ENCODE data around the gene BMP5. TPM values are rescaled to one million over a fixed set of nuclear protein-coding genes. Genes with fewer than 3 reads are reported as not detected.

BMP5 gene
- total RNA-seq, 2 donors from 2014 or later = 1.6 to 6.3 TPM

DNA sequence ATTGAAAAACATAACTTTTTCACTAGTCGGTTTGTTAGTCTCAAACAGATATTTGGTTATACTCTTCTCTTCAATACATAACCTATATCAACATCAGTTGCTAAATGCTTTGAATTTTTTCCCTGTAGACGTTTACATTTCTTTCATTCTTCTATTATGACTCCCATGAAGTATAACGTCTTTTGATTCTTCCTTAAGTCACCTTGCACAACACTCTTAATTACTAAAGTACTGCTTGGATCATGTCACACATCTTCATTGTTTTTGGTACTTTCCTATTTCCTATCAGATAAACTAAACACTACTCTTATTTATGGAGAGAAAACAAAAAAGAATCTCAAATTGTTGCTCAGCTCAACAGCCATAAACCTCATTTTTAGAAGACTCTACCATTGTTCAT lies 23.0 kb upstream of the BMP5 start:
- Histone ChIP-seq H3K9me3 (no peaks in the 10 kb centered on the region), H3K27ac (no peak overlapping the region), H3K36me3 (no peaks in the 10 kb centered on the region), H3K4me3 (no peak overlapping the region), H3K4me1 (no peaks in the 10 kb centered on the region), H3K27me3 (no peaks in the 10 kb centered on the region)
- TF ChIP-seq, protein P1, sequence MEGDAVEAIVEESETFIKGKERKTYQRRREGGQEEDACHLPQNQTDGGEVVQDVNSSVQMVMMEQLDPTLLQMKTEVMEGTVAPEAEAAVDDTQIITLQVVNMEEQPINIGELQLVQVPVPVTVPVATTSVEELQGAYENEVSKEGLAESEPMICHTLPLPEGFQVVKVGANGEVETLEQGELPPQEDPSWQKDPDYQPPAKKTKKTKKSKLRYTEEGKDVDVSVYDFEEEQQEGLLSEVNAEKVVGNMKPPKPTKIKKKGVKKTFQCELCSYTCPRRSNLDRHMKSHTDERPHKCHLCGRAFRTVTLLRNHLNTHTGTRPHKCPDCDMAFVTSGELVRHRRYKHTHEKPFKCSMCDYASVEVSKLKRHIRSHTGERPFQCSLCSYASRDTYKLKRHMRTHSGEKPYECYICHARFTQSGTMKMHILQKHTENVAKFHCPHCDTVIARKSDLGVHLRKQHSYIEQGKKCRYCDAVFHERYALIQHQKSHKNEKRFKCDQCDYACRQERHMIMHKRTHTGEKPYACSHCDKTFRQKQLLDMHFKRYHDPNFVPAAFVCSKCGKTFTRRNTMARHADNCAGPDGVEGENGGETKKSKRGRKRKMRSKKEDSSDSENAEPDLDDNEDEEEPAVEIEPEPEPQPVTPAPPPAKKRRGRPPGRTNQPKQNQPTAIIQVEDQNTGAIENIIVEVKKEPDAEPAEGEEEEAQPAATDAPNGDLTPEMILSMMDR (IDR thresholded peaks at IDR 0.05) = no peak
- no peak for DNase-seq (ENCODE audit: low spot score)

- no peaks in the 10 kb centered on the region for H3K27me3 ChIP-seq
- H3K27ac ChIP-seq = no peak overlapping the region
- H3K4me3 ChIP-seq = no peak overlapping the region
- H3K36me3 ChIP-seq = no peaks in the 10 kb centered on the region
- TF ChIP-seq, protein P1 (IDR thresholded peaks at IDR 0.05) = no peak
- no peaks in the 10 kb centered on the region for H3K4me1 ChIP-seq
- H3K9me3 ChIP-seq = no peaks in the 10 kb centered on the region
- no peak for DNase-seq (ENCODE audit: low spot score)
Observed at GRCh38 chr6:55897346-55897745, 22.0 kb upstream of the BMP5 start.

- Histone ChIP-seq H3K27ac (no peak overlapping the region), H3K4me3 (no peak overlapping the region), H3K9me3 (no peaks in the 10 kb centered on the region), H3K27me3 (no peaks in the 10 kb centered on the region), H3K36me3 (no peaks in the 10 kb centered on the region), H3K4me1 (no peaks in the 10 kb centered on the region)
- TF ChIP-seq, protein P1 (IDR thresholded peaks at IDR 0.05) = no peak
- no peak for DNase-seq (ENCODE audit: low spot score)
Observed at GRCh38 chr6:55895972-55896730, 20.8 kb upstream of the BMP5 start.

DNA sequence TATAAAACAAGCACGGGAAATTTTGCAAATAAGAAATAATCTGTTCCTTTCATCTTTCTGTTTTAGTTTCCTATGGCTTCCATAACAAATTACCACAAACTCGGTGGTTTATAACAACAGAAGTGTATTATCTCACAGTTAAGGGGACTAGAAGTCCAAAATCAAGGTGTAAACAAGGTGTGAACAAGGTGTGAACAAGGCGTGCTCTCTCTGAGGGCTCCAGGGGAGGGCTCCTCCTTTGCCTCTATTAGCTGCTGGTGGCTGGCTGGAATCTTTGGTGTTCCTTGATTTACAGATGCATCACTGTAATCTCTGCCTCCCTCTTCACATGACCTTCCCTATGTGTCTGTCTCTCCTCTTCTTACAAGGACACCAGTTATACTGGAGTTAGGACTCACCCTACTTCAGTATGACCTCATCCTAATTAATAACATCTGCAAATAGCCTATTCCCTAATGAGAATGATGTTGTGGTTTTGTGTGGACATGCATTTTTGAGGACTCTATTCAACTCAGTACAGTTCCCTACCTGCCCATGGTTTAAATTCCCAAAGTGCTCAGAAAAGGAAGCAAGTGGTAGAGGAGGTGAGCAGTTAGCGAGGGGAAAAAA lies 17.5 kb upstream of the BMP5 start:
- TF ChIP-seq, protein P1 (IDR thresholded peaks at IDR 0.05) = no peak
- no peaks in the 10 kb centered on the region for H3K36me3 ChIP-seq
- no peaks in the 10 kb centered on the region for H3K27me3 ChIP-seq
- H3K4me1 ChIP-seq = no peaks in the 10 kb centered on the region
- H3K4me3 ChIP-seq = no peak overlapping the region
- no peak overlapping the region for H3K27ac ChIP-seq
- no peak for DNase-seq (ENCODE audit: low spot score)
- no peaks in the 10 kb centered on the region for H3K9me3 ChIP-seq

GRCh38 chr6:55888917-55889316 lies 13.5 kb upstream of the BMP5 start:
- TF ChIP-seq, protein P1 (IDR thresholded peaks at IDR 0.05) = no peak
- H3K27ac ChIP-seq = no peak overlapping the region
- no peaks in the 10 kb centered on the region for H3K4me1 ChIP-seq

More at GRCh38 chr6:55888917-55889316, 13.5 kb upstream of the BMP5 start:
- Histone ChIP-seq H3K27me3 (no peaks in the 10 kb centered on the region), H3K4me3 (no peak overlapping the region), H3K9me3 (no peaks in the 10 kb centered on the region), H3K36me3 (no peaks in the 10 kb centered on the region)
- no peak for DNase-seq (ENCODE audit: low spot score)
